ENCODE results near the gene CIB4. TPM values are rescaled to one million over a fixed set of nuclear protein-coding genes. Genes with fewer than 3 reads are reported as not detected.

CIB4 gene
- total RNA-seq, 2 donors from 2014 or later = not detected

DNA sequence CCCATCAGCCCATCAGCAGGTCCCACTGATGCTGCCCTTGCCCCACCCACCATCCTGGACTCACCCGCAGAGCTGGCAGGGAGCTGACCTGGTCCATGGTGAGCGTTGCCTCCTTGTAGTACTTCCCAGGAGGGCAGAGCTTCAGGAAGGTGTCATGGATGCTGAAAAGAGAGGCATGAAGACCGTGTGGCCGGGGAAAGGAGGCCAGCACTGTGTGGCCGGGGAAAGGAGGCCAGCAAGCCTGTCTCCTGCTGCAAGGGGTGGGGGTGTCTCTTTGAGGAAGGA is 11.9 kb downstream of the CIB4 start:
- ATAC-seq = no peak
- 82 to 87% methylated on average over 5 of the region's 5 CpGs for WGBS, 2 donors
- no peaks in the 10 kb centered on the region for H3K9me3 ChIP-seq
- no peaks in the 10 kb centered on the region for H3K27me3 ChIP-seq
- intact Hi-C loops (cut with DNase I) = no loop called here
- H3K36me3 ChIP-seq (replicated peaks in 1 of 2; ENCODE audit: insufficient read depth in 1 of 2, low read depth in 2 of 2) = no peaks in the 10 kb centered on the region
- H3K27ac ChIP-seq = no peak overlapping the region
- no peak overlapping the region for H3K4me3 ChIP-seq
- TF ChIP-seq, protein P1, sequence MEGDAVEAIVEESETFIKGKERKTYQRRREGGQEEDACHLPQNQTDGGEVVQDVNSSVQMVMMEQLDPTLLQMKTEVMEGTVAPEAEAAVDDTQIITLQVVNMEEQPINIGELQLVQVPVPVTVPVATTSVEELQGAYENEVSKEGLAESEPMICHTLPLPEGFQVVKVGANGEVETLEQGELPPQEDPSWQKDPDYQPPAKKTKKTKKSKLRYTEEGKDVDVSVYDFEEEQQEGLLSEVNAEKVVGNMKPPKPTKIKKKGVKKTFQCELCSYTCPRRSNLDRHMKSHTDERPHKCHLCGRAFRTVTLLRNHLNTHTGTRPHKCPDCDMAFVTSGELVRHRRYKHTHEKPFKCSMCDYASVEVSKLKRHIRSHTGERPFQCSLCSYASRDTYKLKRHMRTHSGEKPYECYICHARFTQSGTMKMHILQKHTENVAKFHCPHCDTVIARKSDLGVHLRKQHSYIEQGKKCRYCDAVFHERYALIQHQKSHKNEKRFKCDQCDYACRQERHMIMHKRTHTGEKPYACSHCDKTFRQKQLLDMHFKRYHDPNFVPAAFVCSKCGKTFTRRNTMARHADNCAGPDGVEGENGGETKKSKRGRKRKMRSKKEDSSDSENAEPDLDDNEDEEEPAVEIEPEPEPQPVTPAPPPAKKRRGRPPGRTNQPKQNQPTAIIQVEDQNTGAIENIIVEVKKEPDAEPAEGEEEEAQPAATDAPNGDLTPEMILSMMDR (IDR thresholded peaks at IDR 0.05) = no peak
- no peak for TF ChIP-seq POLR2A (IDR thresholded peaks at IDR 0.05)
- H3K4me1 ChIP-seq = no peaks in the 10 kb centered on the region
- DNase-seq = peak in 1 of 4 donors; percentile 8

DNA sequence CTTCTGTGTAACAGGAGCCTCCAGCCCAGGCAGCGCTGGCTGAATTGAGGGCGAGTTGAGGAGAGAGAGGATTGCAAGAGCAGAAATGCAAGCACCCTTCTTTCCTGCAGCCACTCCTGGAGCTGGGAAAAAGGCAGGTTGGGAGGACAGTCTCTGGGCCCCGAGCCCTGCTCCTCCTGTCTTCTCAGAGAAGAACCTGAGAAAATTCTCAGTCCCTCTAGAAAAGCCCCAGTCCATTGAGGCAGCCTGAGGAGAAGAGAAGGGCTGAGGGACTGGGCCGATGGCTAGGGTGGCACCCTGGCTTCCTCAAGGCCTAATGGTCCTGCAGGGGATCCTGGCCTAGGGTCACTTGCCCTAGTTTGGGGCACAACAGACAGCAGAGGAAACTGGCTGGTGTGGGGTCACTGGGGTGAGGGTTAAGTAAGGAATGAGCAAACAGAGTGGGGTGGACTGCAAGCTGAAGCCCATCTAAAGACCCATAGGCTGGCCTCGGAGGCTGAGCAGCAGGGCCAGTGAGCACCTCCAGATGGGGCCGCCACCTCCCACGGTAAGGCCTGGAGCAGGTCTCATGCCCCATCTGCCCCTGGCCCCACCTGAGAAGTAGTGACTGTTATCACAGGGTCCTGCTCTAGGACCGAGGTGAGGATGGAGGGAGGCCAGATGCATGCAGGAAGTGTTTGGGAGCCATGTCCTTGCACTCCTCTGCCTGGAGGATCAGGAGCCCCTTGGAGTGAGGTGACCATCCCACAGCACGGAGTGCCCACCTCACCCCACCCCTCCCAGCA is 12.4 kb downstream of the CIB4 start:
- no peaks in the 10 kb centered on the region for H3K4me1 ChIP-seq
- DNase-seq (peak in 1 of 4 donors; percentile 9), ATAC-seq (no peak)
- intact Hi-C loops (cut with DNase I) = no loop called here
- no peak overlapping the region for H3K4me3 ChIP-seq
- 87 to 95% methylated on average over 8 to 9 of the region's 9 CpGs for WGBS, 2 donors
- no peaks in the 10 kb centered on the region for H3K36me3 ChIP-seq (replicated peaks in 1 of 2; ENCODE audit: insufficient read depth in 1 of 2, low read depth in 2 of 2)
- TF ChIP-seq POLR2A (IDR thresholded peaks at IDR 0.05) = no peak
- TF ChIP-seq, protein P1 (IDR thresholded peaks at IDR 0.05) = no peak
- no peaks in the 10 kb centered on the region for H3K9me3 ChIP-seq
- H3K27ac ChIP-seq = no peak overlapping the region
- H3K27me3 ChIP-seq = no peaks in the 10 kb centered on the region

DNA sequence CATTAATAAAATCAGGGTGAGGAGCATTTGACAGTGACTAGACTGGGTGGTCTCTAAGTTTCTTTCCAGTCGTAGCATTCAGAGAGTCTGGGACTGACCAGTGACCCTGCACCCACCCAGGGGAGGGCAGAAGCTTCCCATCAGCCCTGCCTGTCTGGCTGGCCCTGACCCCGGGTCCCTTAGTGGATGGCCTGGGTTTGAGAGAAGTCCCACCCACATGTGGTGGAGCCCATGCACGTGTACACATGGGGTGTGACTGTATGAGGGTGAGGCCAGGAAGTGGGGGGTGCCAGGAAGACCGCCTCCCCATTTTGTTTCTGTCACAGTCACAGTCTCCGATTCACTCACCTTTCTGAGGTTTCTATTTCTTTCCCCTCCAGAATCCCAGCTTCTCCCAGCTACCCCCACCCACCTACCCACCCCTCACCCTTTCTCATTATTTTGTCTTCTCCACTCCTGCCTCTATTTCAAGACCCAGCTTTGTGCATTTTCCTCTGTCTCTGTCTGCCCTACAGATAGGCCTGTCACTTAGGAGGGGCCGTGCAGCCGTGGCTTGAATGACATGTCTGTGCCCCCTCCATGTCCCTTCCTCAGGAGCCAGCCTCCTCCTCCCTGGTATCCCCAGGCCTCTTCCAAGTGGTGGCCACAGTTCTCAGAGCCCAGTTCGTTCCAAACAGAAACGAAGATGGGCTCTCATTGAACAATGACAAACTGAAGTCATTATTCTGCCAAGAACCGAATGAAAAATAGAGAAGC is 13.6 kb downstream of the CIB4 start:
- no peaks in the 10 kb centered on the region for H3K27me3 ChIP-seq
- H3K4me3 ChIP-seq = no peak overlapping the region
- no peaks in the 10 kb centered on the region for H3K36me3 ChIP-seq (replicated peaks in 1 of 2; ENCODE audit: insufficient read depth in 1 of 2, low read depth in 2 of 2)
- H3K4me1 ChIP-seq = no peaks in the 10 kb centered on the region
- no peak overlapping the region for H3K27ac ChIP-seq
- ATAC-seq = no peak
- H3K9me3 ChIP-seq = no peaks in the 10 kb centered on the region
- peak in 2 of 4 donors; percentile 1 to 3 for DNase-seq
- TF ChIP-seq, protein P1 (IDR thresholded peaks at IDR 0.05) = no peak
- no peak for TF ChIP-seq POLR2A (IDR thresholded peaks at IDR 0.05)
- intact Hi-C loops (cut with DNase I) = no loop called here
- 85 to 86% methylated on average over 9 to 10 of the region's 10 CpGs for WGBS, 2 donors

DNA sequence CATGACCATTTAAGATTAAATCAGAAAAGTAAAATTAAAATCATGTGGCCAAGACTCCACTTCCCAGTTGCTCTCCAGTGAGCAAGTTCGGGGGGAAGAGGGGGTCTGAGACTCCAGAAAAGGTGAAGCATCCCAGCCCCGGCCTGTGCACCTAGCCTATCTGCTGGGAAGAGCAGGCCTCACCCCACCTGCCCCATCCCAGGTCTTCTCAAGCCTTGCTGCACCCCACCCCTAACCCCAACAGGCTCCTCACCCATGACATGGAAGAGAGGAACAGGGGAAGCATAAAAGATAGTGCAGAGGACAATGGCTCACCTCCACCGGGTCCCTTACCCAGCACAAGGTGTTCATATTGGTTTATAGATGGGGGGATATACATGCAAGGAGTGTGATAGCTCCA is 14.6 kb downstream of the CIB4 start:
- intact Hi-C loops (cut with DNase I) = no loop called here
- WGBS, 2 donors = 90 to 93% methylated on average over 3 of the region's 3 CpGs
- peak in 1 of 4 donors; percentile 9 for DNase-seq

More for the DNA sequence above, 14.6 kb downstream of the CIB4 start:
- no peaks in the 10 kb centered on the region for H3K9me3 ChIP-seq
- H3K27me3 ChIP-seq = no peaks in the 10 kb centered on the region
- no peak overlapping the region for H3K4me3 ChIP-seq
- no peak for ATAC-seq
- no peaks in the 10 kb centered on the region for H3K4me1 ChIP-seq
- TF ChIP-seq POLR2A (IDR thresholded peaks at IDR 0.05) = no peak
- TF ChIP-seq, protein P1 (IDR thresholded peaks at IDR 0.05) = no peak
- H3K27ac ChIP-seq = no peak overlapping the region
- no peaks in the 10 kb centered on the region for H3K36me3 ChIP-seq (replicated peaks in 1 of 2; ENCODE audit: insufficient read depth in 1 of 2, low read depth in 2 of 2)
